HEK293 (cell line): ENCODE results near the gene EXT2.

ENCODE experiments used
- CTCF ChIP-seq: fragments of 450-650 bp; formaldehyde crosslinking; IDR thresholded peaks from 2 replicates; pipeline ENCODE4 v1.5.1; 2016; ENCODE audit warnings: missing biosample characterization, missing genetic modification characterization
- RBAK ChIP-seq: fragments of 450-650 bp; formaldehyde crosslinking; IDR thresholded peaks from 2 replicates; pipeline ENCODE4 v1.5.1; 2016; ENCODE audit warnings: missing biosample characterization, missing genetic modification characterization
- ZFP3 ChIP-seq: fragments of 450-650 bp; formaldehyde crosslinking; IDR thresholded peaks from 2 replicates; pipeline ENCODE4 v1.5.1; 2016; ENCODE audit warnings: low read depth, missing biosample characterization, missing genetic modification characterization
- ZNF138 ChIP-seq: fragments of 450-650 bp; formaldehyde crosslinking; IDR thresholded peaks from 2 replicates; pipeline ENCODE4 v1.5.1; 2016; ENCODE audit warnings: missing biosample characterization, missing genetic modification characterization, borderline replicate concordance
- ZNF558 ChIP-seq: fragments of 450-650 bp; formaldehyde crosslinking; IDR thresholded peaks from 2 replicates; pipeline ENCODE4 v1.5.1; 2016; ENCODE audit warnings: missing biosample characterization, missing genetic modification characterization

- TF ChIP-seq ZFP3 (tag by site-specific recombination) (no peak), CTCF (no peak), RBAK (tag by site-specific recombination) (no peak), ZNF138 (tag by site-specific recombination) (no peak), ZNF558 (tag by site-specific recombination) (no peak)
These were observed 95.4 kb downstream of the EXT2 start for GRCh38 chr11:44190883-44191230.
